ENCODE data around the gene BCOR. TPM values are rescaled to one million over a fixed set of nuclear protein-coding genes. Genes with fewer than 3 reads are reported as not detected.

Gene BCOR
- total and polyA plus RNA-seq, 9 donors = 21.0 to 27.8 (median 25.3) TPM

GRCh38 chrX:40005292-40006011 is 92.3 kb downstream of the BCOR start:
- peak; percentile 58 for DNase-seq
- H3K27ac ChIP-seq (ENCODE audit: low read length) = no peak overlapping the region

GRCh38 chrX:40004921-40005291 is 92.9 kb downstream of the BCOR start:
- Histone ChIP-seq H3K27ac (ENCODE audit: low read length) (no peak overlapping the region), H3K9me3 (replicated peaks; ENCODE audit: control insufficient read depth, low read depth, low read length) (no peaks in the 10 kb centered on the region), H3K36me3 (ENCODE audit: control insufficient read depth, insufficient read depth, low read length) (no peaks in the 10 kb centered on the region), H3K4me3 (ENCODE audit: low read length) (no peak overlapping the region), H3K27me3 (ENCODE audit: control insufficient read depth, insufficient read depth, low read length) (peaks cover 71% of the 10 kb centered on the region), H3K4me1 (ENCODE audit: control insufficient read depth, insufficient read depth, low read length) (peaks cover 66% of the 10 kb centered on the region)
- WGBS (ENCODE audit: insufficient coverage) = 26% methylated on average over 11 of the region's 16 CpGs
- DNase-seq = no peak

More at GRCh38 chrX:40005292-40006011, 92.3 kb downstream of the BCOR start:
- Histone ChIP-seq H3K36me3 (ENCODE audit: control insufficient read depth, insufficient read depth, low read length) (no peaks in the 10 kb centered on the region), H3K9me3 (replicated peaks; ENCODE audit: control insufficient read depth, low read depth, low read length) (no peaks in the 10 kb centered on the region), H3K27me3 (ENCODE audit: control insufficient read depth, insufficient read depth, low read length) (peaks cover 77% of the 10 kb centered on the region), H3K4me3 (ENCODE audit: low read length) (no peak overlapping the region), H3K4me1 (ENCODE audit: control insufficient read depth, insufficient read depth, low read length) (peaks cover 70% of the 10 kb centered on the region)
- 15% methylated on average over 70 of the region's 73 CpGs for WGBS (ENCODE audit: insufficient coverage)

GRCh38 chrX:40004246-40004535 is 93.6 kb downstream of the BCOR start:
- 56% methylated on average over 4 of the region's 4 CpGs for WGBS (ENCODE audit: insufficient coverage)
- Histone ChIP-seq H3K36me3 (ENCODE audit: control insufficient read depth, insufficient read depth, low read length) (no peaks in the 10 kb centered on the region), H3K4me3 (ENCODE audit: low read length) (no peak overlapping the region), H3K27me3 (ENCODE audit: control insufficient read depth, insufficient read depth, low read length) (peaks cover 64% of the 10 kb centered on the region), H3K4me1 (ENCODE audit: control insufficient read depth, insufficient read depth, low read length) (peaks cover 60% of the 10 kb centered on the region), H3K9me3 (replicated peaks; ENCODE audit: control insufficient read depth, low read depth, low read length) (no peaks in the 10 kb centered on the region), H3K27ac (ENCODE audit: low read length) (no peak overlapping the region)
- DNase-seq = no peak

DNA sequence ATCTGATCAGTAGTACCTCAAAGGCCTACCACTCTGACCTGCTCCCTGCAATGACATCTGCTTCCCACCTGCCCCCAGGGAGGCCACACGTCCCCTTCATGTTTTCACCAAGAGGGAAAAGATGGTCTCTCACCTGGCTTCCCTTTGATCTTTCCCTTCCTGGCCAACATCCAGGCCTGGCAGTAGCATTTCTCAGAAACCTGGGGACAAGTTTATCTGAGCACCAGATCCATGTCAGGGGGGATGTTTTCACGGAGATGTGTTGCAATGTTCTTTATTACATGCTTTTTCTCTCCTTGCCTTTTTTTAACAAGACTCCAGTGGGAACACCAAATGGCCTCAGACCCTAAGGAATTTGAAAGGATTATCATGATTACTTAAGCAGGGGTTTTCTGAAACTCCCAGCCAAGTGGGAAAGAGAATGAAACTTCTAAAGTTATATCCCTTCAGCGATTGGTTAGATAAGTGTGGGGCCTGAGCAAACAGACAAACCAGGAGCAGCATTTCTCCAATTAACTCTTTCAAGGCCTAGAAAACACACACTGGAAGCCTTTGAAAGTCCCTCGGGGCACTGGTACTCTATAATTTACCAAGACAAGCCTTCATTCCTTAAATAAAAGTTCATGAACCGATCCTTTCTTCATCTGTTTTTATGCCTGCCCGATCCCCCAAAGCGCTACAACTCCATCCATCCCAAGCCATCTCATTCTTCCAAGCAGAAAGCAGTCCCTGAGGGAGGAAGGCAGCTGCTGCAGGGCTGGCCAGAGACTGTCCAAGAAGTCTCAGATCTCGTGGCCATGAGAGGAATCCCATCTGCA is 94.1 kb downstream of the BCOR start:
- whole genome bisulfite sequencing (ENCODE audit: insufficient coverage) = 22% methylated on average over 6 of the region's 8 CpGs
- Histone ChIP-seq H3K9me3 (replicated peaks; ENCODE audit: control insufficient read depth, low read depth, low read length) (no peaks in the 10 kb centered on the region), H3K4me1 (ENCODE audit: control insufficient read depth, insufficient read depth, low read length) (peaks cover 54% of the 10 kb centered on the region), H3K27ac (ENCODE audit: low read length) (no peak overlapping the region), H3K4me3 (ENCODE audit: low read length) (no peak overlapping the region), H3K27me3 (ENCODE audit: control insufficient read depth, insufficient read depth, low read length) (peaks cover 58% of the 10 kb centered on the region), H3K36me3 (ENCODE audit: control insufficient read depth, insufficient read depth, low read length) (no peaks in the 10 kb centered on the region)
- DNase-seq = peak; percentile 54

DNA sequence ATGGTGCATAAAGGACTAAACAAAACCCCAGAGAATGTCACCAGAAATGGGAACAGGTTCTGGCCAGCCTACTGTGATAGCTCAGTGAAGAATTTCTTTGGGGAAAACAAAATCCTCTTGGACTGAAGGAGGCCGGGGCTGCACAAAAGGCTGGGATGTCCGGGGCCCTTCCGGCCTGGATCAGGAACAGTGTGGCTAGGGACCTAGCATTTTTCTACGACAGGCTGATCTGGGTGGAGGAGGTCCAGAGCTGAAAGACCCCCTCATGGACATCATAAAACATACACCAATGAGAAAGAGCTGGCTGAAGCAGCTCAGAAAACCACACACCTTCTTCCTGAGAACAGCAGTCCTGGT is 94.7 kb downstream of the BCOR start:
- whole genome bisulfite sequencing (ENCODE audit: insufficient coverage) = 71% methylated on average over 1 of the region's 4 CpGs
- H3K9me3 ChIP-seq (replicated peaks; ENCODE audit: control insufficient read depth, low read depth, low read length) = no peaks in the 10 kb centered on the region
- H3K36me3 ChIP-seq (ENCODE audit: control insufficient read depth, insufficient read depth, low read length) = no peaks in the 10 kb centered on the region
- DNase-seq = no peak
- no peak overlapping the region for H3K4me3 ChIP-seq (ENCODE audit: low read length)
- H3K4me1 ChIP-seq (ENCODE audit: control insufficient read depth, insufficient read depth, low read length) = peaks cover 48% of the 10 kb centered on the region
- H3K27ac ChIP-seq (ENCODE audit: low read length) = no peak overlapping the region
- peaks cover 53% of the 10 kb centered on the region for H3K27me3 ChIP-seq (ENCODE audit: control insufficient read depth, insufficient read depth, low read length)
